Activated CD8-positive, alpha-beta memory T cell treated with anti-CD3 and anti-CD28 coated beads, Interleukin-2, amount 50 U/mL, for 4 hours (primary cell): ENCODE data around the gene PLCZ1.
"Not testable (repeated sequence)": the region's sequence is repeated elsewhere in the genome, so short reads cannot be mapped to it uniquely, and the experiment has no call there.

Experiments
- DNase-seq: peaks from one replicate; pipeline ENCODE4 v3.0.0-alpha.2; 2020

The PLCZ1 gene

DNA sequence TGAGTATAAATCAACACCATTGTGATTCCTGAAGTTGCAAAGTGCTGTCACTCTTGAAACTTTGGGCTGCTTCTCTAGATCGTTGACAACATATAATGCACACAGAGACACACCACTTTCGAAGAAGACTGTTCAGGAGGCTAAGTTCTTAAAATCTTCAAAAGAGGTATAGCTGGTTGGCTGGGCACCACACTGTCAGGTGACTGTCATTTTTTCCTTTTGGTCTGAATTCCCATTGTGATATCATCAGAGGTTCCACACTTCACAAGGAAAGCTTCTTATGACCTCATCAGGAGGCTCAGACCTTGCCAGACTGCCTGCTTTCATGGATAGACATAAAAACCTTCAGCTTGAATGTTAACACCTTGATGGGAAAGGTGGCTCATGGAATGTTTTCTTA is at the start of gene PLCZ1, which contains the start of gene CAPZA3:
PLCZ1 (minus strand) TSS at position 194 of the 400 bp plus-strand sequence. CDS start 641 bp downstream, outside the sequence.
CAPZA3 (plus strand) TSS at position 301 of the 400 bp plus-strand sequence. CDS start 150 bp downstream, outside the sequence.
- no peak for DNase-seq

GRCh38 chr12:18785465-18785864 is 47.7 kb upstream of the PLCZ1 start:
- not testable (repeated sequence) for DNase-seq

DNA sequence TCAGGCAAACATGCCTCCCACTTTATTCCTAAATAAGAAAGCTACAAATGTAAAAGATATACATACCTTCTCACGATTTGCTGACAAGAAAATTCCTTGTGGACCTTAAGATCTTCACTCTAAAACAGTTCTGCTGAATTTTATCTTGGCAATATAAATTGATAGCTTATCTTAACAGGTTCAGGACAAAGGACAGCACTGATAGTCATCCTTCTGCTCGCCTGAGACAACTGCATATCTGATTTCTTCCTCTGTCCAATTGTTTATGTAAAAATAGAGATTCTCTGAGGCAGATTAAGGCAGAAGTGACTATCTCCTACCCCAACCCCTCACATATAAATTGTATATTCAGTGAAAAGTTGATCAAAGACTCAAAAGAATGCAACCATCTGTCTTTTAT is 45.0 kb upstream of the PLCZ1 start:
- no peak for DNase-seq

- not testable (repeated sequence) for DNase-seq
Measured at GRCh38 chr12:18766479-18766878, 28.7 kb upstream of the PLCZ1 start.

- no peak for DNase-seq
Measured at GRCh38 chr12:18755341-18755740, 17.5 kb upstream of the PLCZ1 start.

DNA sequence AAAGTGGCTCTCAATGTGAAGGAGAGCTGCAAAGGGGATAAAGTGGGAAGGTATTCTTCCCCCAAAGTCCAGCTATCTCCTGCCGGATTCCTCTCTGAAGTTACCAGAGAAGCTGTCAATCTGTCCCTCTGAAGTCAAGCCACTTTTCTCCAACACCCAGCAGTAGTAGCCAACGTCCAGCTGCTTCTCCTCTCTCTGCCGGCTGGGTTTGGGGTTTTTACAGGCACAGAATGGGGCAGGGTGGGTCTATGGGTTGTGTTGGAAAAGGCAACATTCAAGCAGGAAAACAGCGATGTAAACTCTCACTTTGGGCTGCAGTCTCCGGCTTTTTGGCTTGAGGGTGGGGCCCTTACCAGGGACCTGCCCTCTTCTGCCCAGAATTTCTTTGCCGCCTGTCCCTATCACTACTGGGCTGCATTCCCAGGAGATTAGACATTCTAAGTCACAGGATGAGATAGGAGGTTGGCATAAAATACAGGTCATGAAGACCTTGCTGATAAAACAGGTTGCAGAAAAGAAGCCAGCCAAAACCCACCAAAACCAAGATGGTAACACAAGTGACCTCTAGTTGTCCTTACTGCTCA is 16.4 kb upstream of the PLCZ1 start:
- DNase-seq: no peak

DNA sequence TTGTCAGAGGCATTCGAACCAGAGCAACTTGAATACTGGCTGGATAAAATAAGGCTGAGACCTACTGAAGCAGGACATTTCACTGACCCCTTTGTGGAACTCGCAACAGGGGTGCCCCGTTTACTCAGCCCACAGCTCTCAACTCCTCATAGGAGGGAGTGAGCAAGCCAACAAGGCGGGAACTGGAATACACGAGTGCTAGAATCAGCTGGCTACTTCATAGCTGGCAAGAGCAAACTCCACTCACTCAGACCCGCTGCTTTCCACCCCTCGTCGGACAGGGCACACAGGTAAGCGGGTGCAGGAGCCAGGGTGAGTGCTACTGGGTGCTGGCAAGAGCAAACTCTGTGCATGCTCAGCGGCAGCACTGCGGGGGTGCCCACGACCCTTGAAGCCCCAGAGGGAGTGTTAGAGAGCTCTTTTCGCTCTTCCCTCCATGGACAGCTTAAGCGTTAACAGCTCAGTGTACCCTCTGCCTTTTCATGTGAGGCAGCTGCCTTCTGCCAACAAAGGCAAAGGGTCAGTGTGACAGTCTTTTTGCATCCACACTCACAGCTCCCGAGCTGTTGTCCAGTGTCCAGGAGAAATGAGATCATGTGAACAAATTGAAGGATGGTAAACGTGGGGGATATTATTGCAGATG is 15.8 kb upstream of the PLCZ1 start:
- no peak for DNase-seq

- no peak for DNase-seq
Measured at GRCh38 chr12:18752947-18753346, 15.1 kb upstream of the PLCZ1 start.

DNA sequence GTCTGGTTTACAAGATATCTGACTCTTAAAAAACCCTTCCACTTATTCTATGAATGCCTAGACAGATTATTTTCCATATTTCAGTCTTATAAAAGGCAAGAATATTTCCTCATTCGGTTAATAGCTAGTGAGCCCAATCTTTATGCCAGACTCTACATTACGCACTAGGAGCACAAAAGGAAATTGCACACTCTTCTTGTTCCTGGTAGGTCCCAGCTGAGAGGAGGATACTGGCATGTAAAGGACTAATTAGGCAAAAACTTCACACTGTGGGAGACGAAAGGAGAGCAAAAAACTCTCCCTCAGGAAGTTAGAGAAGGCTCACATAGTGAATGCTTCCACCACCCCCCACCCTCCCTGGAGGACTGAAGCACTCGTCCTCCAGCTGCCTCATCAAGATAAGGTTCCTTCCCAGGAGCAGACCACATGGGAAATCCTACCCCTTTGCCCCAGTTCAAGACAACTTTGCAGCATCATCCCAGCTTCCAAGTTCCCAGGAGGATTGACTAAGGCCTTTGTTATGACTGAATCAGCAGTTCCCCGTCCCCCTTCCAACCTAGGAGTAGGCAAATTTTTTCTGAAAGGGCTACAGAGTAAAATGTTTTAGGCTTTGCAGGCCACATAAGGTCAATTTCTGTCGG is 14.6 kb upstream of the PLCZ1 start:
- DNase-seq: no peak

DNA sequence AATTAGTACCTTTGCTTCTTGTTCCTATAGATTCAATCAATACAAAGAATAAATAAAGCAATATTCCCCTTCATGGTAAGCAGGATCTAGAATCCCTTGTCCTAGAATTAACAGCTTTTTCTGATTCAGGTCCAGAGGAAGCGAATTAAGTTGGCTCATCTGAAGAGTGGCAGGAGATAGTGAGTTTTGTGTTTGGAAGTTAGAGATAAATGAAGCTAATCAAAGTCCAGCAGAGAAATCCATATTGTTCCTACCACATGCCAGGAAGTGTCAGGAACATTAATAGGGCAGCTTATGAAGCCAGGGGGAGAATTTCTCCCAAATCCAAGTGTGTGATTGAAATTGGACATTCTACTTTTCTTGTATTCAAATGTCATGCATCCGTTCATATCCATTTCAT is 14.1 kb upstream of the PLCZ1 start:
- DNase-seq: no peak

DNA sequence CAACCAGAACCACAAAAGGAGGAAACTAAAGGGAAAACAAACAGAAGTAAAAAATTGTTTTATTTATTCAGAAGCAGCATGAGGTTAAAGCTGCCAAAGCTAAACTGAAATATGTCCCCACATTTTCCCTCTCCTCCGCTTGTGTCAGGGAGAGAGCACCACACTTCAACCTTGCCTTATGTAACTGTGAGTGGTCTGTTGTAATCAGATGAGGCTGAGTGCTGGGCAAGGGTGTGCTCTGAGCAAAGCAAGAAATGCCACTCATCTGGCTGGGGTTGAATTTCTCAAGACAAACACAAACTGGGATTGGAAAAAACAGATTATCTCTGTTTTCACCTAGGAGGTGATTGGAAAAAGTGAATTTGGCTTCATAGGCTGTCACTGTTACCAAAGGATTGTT is 12.3 kb upstream of the PLCZ1 start:
- DNase-seq: no peak

DNA sequence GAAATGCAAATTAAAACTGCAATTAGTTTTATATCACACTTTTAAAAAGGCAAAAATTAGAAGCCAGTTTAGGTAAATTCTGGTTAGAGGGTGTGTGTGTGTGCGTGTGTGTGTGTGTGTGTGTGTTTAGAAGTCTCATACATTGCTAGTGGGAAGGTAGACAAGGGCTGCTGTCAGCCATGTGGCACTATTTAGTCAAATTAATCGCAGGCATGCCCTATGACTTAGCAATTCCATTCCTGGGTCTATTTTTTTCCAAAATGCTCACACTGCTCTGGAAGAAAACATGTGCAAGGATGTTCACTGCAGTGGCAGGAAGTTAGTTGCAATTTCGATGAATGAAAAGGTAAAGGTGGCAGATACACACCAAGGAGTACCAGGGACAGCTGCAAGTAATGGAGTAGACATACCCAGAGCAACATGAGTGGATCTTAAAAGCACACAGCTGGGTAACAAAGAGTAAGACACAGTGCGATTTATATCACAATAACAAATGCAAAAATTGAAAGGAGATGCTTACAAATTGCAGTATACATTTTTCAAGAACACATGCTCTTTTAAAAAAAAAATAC is 11.7 kb upstream of the PLCZ1 start:
- no peak for DNase-seq

DNA sequence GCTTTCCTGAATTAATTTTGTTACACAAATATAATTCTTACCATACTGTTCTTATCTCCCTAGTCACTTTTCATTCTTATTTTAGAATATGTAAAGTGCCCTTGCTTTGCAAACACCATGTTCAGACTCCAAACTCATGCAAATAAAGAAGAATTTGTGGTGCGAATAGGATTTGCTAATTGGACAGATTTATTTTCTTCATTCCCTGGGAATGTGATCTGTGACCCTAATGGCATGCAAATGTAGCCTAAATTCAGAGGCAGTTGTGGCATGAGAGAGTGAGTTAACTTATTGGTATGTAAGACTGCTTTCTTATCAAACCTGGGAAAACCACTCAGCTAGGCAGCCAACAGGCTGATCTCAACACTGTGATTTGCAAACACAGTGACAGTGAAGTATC is 10.1 kb upstream of the PLCZ1 start:
- no peak for DNase-seq

DNA sequence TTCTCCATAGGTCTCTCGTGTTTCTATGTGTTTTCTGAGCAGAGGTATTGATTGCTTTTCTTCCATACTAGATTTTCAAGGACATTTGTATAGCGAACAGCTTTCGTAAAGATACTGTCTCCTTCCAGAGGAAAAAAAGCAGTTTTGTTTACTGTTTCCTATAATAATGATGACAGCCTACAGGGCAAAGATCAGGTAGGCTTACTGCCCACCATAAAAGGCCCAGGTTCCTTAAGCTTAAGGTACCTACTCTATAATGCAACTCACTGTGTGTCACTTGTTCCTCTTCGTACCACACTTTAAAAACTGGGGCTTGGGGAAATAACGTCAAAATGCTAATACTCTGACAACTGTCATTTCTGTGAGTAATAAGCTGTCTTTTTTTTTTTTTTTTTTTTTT is 6.7 kb downstream of the PLCZ1 start:
- DNase-seq: no peak

DNA sequence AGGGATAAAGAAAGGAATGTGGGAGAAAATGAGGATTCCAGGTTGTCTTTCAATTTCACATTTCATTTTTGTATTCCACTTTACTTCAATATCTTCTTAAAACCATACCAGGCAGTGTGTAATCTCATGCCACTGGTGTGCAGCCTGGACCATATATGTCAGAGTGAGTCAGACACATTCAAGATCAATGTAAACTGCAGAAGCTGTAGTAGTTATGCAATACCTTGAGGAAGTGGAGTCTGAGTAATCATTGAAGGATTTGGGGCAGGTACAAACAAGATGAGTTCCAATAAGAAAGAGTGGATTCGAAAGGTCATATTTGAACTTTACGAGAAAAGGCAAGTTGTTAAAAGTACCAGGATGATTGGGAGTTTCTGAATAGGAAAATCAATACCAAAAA is 14.1 kb downstream of the PLCZ1 start:
- DNase-seq: no peak

GRCh38 chr12:18721452-18721851 is 16.4 kb downstream of the PLCZ1 start:
- no peak for DNase-seq

- no peak for DNase-seq
Measured at GRCh38 chr12:18720690-18721089, 17.1 kb downstream of the PLCZ1 start.

GRCh38 chr12:18719922-18720510 is 17.8 kb downstream of the PLCZ1 start:
- no peak for DNase-seq

- DNase-seq: no peak
Measured at GRCh38 chr12:18718462-18718861, 19.4 kb downstream of the PLCZ1 start.

DNA sequence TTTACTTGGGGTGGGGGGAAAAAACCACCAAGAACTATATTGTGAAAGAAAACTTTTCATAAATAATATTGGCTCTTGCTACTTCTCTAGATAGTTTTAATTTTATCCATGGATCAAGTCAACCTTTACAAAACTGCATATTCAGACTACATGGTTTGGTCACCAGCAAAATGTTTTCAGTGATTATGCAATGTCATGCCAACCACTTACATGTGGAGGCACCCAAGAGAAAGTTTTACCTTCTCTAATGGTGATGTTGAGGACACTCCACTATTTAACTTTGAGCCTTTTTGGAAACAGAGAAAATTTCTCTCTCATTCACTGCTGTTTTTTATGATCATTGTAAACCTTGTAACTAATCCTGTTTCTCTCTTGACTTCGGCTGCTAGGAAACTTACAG is 21.6 kb downstream of the PLCZ1 start:
- DNase-seq: no peak

- DNase-seq: no peak
Measured at GRCh38 chr12:18706798-18707197, 31.0 kb downstream of the PLCZ1 start.

- no peak for DNase-seq
Measured at GRCh38 chr12:18703911-18704310, 33.9 kb downstream of the PLCZ1 start.

DNA sequence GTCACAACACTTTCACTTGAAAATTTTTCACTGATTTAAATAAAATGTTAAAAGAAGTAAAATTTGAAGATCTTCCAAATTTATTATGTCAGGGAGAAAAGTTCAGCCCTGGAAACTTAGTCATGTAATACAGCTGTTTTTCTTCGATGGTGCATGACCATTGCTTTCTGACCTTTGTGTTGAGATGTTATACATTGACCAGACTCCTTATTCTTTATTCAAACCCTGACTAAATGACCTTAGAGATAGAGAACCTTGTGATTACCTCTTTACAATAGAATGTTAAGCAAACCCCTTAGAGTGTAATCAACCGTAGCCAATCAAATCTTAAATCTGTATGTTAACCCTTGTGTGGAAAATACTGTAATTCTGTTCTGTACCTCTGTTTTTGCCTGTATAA is 34.5 kb downstream of the PLCZ1 start:
- no peak for DNase-seq

DNA sequence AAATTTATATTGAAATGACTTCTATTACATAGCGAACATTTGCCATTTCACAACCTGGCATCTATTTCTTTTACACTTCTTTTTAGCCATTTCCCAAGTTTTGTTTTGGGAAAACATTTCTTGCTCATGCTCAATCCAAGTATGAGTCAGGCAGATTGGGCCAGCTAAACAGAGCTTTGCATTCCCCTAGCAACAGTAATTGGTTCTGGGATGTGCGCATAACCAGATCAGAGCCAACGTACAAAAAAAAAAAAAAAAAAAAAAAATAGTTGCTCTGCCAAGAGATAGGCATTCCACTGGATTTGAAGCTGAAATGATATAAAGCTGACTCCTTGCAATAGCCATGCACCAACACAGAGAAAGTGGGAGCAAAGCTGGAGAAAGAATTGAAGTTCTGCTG is 37.5 kb downstream of the PLCZ1 start:
- no peak for DNase-seq
